ENCODE data around the gene LDLRAD2.

GRCh38 chr1:21864730-21865129, 52.7 kb downstream of the LDLRAD2 start:
- TF ChIP-seq CTCF (IDR thresholded peaks at IDR 0.05; ENCODE audit: insufficient read depth, low read length) = no peak
- no peak for TF ChIP-seq POLR2AphosphoS5 (IDR thresholded peaks at IDR 0.05; ENCODE audit: low read depth)
- TF ChIP-seq SPI1 (IDR thresholded peaks at IDR 0.05; ENCODE audit: borderline replicate concordance, low read depth) = no peak
